NCI-H1436 treated with DMSO at 0.1 percent for 48 hours (cell line): ENCODE results near the gene REN.

Experiments
- DNase-seq: peaks from one replicate; lab custom pipeline; 2025; lab: John Stamatoyannopoulos, UW

REN gene

GRCh38 chr1:204106825-204107224, 59.3 kb downstream of the REN start:
- DNase-seq: no peak

DNA sequence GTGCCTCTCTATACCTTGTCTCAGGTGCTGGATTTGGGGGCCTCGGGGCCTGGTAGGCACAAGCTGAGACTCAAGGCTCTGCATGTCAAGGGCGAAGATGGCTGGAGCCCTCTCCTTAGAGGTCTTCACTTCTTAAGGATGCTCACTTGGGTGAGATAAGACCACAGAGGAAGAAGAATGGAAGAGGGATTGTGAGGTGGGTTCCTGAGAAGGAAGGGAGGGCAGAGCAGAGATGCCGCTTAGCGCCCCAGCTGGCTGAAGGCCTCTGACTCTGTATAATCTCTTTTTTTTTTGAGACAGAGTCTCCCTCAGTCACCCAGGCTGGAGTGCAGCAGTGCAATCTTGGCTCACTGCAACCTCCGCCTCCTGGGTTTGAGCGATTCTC, 61.0 kb downstream of the REN start:
- DNase-seq: no peak
